Measurements from ENCODE around the gene RNF111. TPM values are rescaled to one million over a fixed set of nuclear protein-coding genes. Genes with fewer than 3 reads are reported as not detected.

Gene RNF111
- total and polyA plus RNA-seq, 2 experiments from 2014 or later = 14.4 to 24.5 TPM

GRCh38 chr15:58952751-58953150 is 34.7 kb upstream of the RNF111 start:
- Histone ChIP-seq H3K27me3 (ENCODE audit: insufficient read depth) (no peaks in the 10 kb centered on the region), H2AFZ (peak overlapping the region; percentile 94), H3K27ac (ENCODE audit: low read depth) (no peak overlapping the region), H3K4me1 (ENCODE audit: insufficient read depth) (peaks cover 8% of the 10 kb centered on the region; the same call in 1 of the 2 replicates), H4K20me1 (replicated peaks; ENCODE audit: insufficient read depth) (no peaks in the 10 kb centered on the region), H3K4me3 (no peak overlapping the region), H3K4me2 (no peak overlapping the region), H3F3A (replicated peaks; ENCODE audit: low read depth) (no peaks in the 10 kb centered on the region), H3K79me2 (replicated peaks; ENCODE audit: insufficient read depth) (no peaks in the 10 kb centered on the region), H3K36me3 (ENCODE audit: insufficient read depth) (no peaks in the 10 kb centered on the region), H3K9me2 (ENCODE audit: insufficient read depth) (peaks cover 2% of the 10 kb centered on the region; the same call in 1 of the 2 replicates)
- H3K9me3 Mint-ChIP-seq = no peaks in the 10 kb centered on the region
- H3K4me3 Mint-ChIP-seq = no peak overlapping the region
- no peak for ATAC-seq
- DNase-seq (ENCODE audit: low spot score) = no peak
- no peak for TF ChIP-seq EZH2 (IDR thresholded peaks at IDR 0.05; ENCODE audit: low read depth, unreplicated experiment)
- no peak for TF ChIP-seq POLR2AphosphoS5 (IDR thresholded peaks at IDR 0.05; ENCODE audit: low read depth)
- TF ChIP-seq ZNF114 (CRISPR knock-in tag; IDR thresholded peaks at IDR 0.05) = no peak
- TF ChIP-seq, protein P1, sequence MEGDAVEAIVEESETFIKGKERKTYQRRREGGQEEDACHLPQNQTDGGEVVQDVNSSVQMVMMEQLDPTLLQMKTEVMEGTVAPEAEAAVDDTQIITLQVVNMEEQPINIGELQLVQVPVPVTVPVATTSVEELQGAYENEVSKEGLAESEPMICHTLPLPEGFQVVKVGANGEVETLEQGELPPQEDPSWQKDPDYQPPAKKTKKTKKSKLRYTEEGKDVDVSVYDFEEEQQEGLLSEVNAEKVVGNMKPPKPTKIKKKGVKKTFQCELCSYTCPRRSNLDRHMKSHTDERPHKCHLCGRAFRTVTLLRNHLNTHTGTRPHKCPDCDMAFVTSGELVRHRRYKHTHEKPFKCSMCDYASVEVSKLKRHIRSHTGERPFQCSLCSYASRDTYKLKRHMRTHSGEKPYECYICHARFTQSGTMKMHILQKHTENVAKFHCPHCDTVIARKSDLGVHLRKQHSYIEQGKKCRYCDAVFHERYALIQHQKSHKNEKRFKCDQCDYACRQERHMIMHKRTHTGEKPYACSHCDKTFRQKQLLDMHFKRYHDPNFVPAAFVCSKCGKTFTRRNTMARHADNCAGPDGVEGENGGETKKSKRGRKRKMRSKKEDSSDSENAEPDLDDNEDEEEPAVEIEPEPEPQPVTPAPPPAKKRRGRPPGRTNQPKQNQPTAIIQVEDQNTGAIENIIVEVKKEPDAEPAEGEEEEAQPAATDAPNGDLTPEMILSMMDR (conservative IDR thresholded peaks at IDR 0.05; ENCODE audit: low read depth in 2 of 2) = no peak
- TF ChIP-seq JUNB (IDR thresholded peaks at IDR 0.05; ENCODE audit: unreplicated experiment) = no peak
- TF ChIP-seq CREB1 (CRISPR knock-in tag; IDR thresholded peaks at IDR 0.05; ENCODE audit: low read depth) = no peak
- no peak for TF ChIP-seq STAT1 (IDR thresholded peaks at IDR 0.05; ENCODE audit: unreplicated experiment)
- TF ChIP-seq, protein P2, sequence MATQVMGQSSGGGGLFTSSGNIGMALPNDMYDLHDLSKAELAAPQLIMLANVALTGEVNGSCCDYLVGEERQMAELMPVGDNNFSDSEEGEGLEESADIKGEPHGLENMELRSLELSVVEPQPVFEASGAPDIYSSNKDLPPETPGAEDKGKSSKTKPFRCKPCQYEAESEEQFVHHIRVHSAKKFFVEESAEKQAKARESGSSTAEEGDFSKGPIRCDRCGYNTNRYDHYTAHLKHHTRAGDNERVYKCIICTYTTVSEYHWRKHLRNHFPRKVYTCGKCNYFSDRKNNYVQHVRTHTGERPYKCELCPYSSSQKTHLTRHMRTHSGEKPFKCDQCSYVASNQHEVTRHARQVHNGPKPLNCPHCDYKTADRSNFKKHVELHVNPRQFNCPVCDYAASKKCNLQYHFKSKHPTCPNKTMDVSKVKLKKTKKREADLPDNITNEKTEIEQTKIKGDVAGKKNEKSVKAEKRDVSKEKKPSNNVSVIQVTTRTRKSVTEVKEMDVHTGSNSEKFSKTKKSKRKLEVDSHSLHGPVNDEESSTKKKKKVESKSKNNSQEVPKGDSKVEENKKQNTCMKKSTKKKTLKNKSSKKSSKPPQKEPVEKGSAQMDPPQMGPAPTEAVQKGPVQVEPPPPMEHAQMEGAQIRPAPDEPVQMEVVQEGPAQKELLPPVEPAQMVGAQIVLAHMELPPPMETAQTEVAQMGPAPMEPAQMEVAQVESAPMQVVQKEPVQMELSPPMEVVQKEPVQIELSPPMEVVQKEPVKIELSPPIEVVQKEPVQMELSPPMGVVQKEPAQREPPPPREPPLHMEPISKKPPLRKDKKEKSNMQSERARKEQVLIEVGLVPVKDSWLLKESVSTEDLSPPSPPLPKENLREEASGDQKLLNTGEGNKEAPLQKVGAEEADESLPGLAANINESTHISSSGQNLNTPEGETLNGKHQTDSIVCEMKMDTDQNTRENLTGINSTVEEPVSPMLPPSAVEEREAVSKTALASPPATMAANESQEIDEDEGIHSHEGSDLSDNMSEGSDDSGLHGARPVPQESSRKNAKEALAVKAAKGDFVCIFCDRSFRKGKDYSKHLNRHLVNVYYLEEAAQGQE (IDR thresholded peaks at IDR 0.05; ENCODE audit: unreplicated experiment) = no peak
- TF ChIP-seq, protein P3, sequence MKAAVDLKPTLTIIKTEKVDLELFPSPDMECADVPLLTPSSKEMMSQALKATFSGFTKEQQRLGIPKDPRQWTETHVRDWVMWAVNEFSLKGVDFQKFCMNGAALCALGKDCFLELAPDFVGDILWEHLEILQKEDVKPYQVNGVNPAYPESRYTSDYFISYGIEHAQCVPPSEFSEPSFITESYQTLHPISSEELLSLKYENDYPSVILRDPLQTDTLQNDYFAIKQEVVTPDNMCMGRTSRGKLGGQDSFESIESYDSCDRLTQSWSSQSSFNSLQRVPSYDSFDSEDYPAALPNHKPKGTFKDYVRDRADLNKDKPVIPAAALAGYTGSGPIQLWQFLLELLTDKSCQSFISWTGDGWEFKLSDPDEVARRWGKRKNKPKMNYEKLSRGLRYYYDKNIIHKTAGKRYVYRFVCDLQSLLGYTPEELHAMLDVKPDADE (IDR thresholded peaks at IDR 0.05) = no peak
- TF ChIP-seq NANOG (IDR thresholded peaks at IDR 0.05; ENCODE audit: borderline replicate concordance) = no peak
- no peak for TF ChIP-seq ZNF331 (CRISPR knock-in tag; IDR thresholded peaks at IDR 0.05; ENCODE audit: low read depth)
- peak overlapping the region; percentile 90 for H3K27ac Mint-ChIP-seq
- H3K4me1 Mint-ChIP-seq = peaks cover 16% of the 10 kb centered on the region
- no peaks in the 10 kb centered on the region for H3K27me3 Mint-ChIP-seq (ENCODE audit: insufficient read depth, low read depth, poor library complexity)
- H3K36me3 Mint-ChIP-seq (ENCODE audit: low read depth) = no peaks in the 10 kb centered on the region

All from GM23338 (cell line).